Activated naive CD8-positive, alpha-beta T cell (primary cell): ENCODE measurements around the gene CHAT.

ENCODE experiments used
- H3K27ac Mint-ChIP-seq: one replicate; pipeline ENCODE4 v1.8.0; 2021; ENCODE audit warnings: mixed read lengths
- H3K27me3 Mint-ChIP-seq: one replicate; pipeline ENCODE4 v1.8.0; 2021; ENCODE audit warnings: mixed read lengths
- H3K36me3 Mint-ChIP-seq: one replicate; pipeline ENCODE4 v1.8.0; 2021; ENCODE audit warnings: mixed read lengths
- H3K4me1 Mint-ChIP-seq: one replicate; pipeline ENCODE4 v1.8.0; 2021; ENCODE audit warnings: low read depth, mixed read lengths
- H3K4me3 Mint-ChIP-seq: one replicate; pipeline ENCODE4 v1.8.0; 2021; ENCODE audit warnings: mild to moderate bottlenecking, mixed read lengths
- H3K9me3 Mint-ChIP-seq: one replicate; pipeline ENCODE4 v1.8.0; 2021; ENCODE audit warnings: low read depth, mixed read lengths

The CHAT gene

DNA sequence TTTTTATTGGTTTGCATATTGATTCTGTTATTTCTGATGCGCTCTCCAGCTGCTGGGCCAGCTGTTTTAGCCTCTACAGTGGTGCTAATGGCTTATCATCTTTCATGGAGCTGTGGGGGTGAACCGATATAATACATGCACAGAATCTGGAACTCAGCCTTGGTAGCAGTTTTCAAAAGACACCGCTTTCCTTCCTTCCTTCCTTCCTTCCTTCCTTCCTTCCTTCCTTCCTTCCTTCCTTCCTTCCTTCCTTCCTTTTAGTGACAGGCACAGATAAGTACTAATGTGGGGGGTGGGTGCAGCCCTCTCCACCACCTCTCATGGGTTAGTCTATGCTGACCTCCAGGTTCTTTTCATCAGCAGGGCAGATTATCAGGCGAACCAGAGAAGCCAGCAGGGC is 33.7 kb downstream of the CHAT start:
- no peak overlapping the region for H3K4me3 Mint-ChIP-seq
- peaks cover 5% of the 10 kb centered on the region for H3K27me3 Mint-ChIP-seq
- peaks cover 13% of the 10 kb centered on the region for H3K4me1 Mint-ChIP-seq
- H3K36me3 Mint-ChIP-seq = no peaks in the 10 kb centered on the region
- H3K9me3 Mint-ChIP-seq = no peaks in the 10 kb centered on the region
- no peak overlapping the region for H3K27ac Mint-ChIP-seq

DNA sequence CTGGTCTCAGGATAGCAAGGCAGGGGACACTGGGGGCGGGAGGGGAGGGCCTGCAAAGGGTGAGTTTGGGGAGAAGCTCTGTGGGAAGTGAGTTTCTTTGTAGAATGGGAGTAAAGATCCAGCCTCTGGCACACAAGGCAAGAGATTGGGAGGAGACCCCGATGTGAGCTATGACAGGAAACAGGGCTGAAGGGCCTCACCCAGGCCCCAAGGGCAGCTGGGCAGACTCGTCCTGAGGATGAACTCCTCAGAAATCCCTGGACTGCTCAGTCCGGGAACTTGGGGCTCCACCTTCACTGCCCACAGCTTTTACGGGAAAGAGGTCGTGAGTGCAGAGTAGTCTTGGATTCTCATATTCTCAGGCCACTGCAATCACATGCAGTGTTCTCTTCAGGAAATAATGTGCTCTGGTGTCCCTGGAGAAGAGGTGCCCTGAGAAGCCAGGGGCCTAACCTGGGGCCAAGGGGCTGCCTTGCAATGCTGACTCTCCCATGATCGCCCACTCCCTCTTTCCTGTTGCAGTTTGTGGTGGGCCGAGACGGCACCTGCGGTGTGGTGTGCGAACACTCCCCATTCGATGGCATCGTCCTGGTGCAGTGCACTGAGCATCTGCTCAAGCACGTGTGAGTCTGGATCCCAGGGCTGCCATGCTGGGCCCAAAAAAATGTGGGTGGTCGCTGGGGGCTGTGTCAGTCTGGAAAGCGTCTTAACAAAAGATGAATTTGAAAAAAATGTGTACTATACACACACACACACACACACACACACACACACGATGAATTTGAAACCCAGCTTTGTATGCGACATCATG is 34.4 kb downstream of the CHAT start:
- Mint-ChIP-seq H3K4me3 (no peak overlapping the region), H3K27ac (no peak overlapping the region), H3K4me1 (peaks cover 13% of the 10 kb centered on the region), H3K27me3 (peaks cover 3% of the 10 kb centered on the region), H3K36me3 (no peaks in the 10 kb centered on the region), H3K9me3 (no peaks in the 10 kb centered on the region)

DNA sequence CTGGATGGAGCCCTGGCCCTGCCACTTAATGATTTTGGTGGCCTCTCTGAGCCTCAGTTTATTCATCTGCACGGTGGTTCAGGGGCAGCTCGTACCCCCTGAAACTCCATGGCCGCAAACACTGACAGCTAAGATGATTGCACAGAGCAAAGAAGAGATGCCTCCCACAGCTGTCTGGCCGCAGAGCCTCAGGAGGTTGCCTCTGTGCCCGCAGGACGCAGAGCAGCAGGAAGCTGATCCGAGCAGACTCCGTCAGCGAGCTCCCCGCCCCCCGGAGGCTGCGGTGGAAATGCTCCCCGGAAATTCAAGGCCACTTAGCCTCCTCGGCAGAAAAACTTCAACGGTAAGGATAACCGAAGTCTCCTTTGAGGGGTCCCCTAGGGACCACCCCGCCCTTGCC is 35.5 kb downstream of the CHAT start:
- H3K9me3 Mint-ChIP-seq = no peaks in the 10 kb centered on the region
- no peaks in the 10 kb centered on the region for H3K36me3 Mint-ChIP-seq
- no peaks in the 10 kb centered on the region for H3K27me3 Mint-ChIP-seq
- peaks cover 13% of the 10 kb centered on the region for H3K4me1 Mint-ChIP-seq
- no peak overlapping the region for H3K4me3 Mint-ChIP-seq
- H3K27ac Mint-ChIP-seq = no peak overlapping the region

DNA sequence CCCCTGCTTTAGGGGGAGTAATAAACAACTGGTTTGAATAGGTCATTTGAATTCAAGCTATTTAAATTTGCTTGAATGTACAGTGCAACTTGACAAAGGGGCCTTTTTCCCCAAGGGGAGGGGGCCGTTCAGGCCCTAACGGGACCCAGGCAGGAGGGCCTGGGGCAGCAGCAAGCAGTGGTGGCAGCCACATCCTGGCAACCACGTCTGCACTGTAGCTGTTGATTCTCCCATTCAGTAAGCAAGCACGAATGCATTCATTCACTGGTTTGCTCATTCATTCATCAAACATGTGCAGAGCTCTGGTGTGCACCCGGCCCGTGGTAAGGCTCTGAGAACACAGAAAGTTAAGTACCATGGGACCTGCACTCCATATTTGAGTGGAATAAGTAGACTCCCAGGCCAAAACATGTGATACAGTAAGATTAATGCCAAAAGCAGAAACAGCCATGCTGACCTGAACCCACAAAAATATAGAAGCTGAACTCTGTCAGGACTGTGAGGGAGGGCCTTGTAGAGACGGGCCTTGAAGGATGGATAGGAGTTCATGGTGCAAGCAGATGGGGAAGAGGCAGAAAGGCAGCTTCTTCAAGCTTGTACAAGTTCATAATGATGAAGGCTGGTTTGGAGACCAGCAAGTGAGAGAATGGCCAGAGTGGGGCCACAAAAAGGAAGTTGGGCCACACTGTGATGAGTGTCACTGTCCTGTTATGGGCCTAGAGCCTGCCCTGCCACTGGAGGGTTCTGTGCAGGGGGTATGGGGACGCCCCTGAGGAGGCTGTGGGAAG is 36.3 kb downstream of the CHAT start:
- Mint-ChIP-seq H3K4me1 (peaks cover 13% of the 10 kb centered on the region), H3K4me3 (no peak overlapping the region), H3K36me3 (no peaks in the 10 kb centered on the region), H3K27me3 (no peaks in the 10 kb centered on the region), H3K27ac (no peak overlapping the region), H3K9me3 (no peaks in the 10 kb centered on the region)

DNA sequence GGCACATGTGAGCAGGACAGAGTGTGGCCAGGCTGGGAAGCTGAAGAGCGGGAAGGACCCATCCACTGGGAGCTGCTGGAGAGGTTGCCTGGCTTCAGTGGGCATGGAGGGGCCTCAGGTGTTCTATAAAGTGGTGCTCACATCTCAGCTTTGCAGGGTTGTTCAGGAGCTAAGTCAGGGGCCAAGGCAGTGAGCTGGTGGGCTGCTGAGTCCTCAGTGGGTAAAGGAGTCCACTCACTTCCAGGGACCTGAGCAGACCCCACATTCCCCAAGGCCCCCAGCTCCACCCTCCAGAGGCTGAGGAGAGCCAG is 36.8 kb downstream of the CHAT start:
- H3K4me3 Mint-ChIP-seq = no peak overlapping the region
- peaks cover 2% of the 10 kb centered on the region for H3K27me3 Mint-ChIP-seq

DNA sequence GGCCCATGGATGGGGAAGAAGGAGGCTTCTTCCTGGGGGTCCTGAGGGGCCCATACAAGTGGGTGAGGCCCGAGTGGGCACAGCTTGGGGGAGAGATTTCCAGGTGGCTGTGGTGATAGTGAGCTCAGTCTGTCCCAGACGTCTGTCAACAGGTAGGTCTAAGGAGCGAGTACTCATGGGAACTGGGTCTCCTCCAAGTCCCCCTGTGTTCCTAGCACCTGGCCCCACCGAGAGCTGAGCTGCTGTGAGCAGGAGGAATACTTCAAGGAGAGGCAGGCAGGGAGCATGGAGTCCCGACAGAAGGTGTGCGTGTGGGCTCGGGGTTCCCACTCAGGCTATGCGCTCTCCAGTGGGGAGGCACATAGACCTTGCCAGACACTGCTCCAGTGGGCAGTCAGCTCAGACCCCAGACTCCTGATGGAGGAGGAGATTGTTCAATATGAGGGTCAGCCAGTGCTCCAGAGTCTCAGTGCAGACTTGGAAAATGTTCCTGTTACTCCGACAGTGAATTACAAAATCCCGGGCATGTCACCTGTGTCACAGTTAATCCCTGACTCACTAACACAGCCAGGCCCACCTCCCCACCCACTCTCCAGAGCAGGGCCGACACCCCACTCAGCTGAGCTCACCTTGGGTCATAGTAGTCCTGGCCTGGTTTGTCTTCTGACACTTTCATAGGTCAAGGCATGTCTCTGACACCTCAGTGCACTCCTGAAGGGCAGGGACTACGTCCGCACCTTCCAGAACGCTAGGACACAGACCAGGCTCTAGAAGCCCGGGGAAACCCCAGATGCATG is 37.4 kb downstream of the CHAT start:
- Mint-ChIP-seq H3K9me3 (no peaks in the 10 kb centered on the region), H3K4me3 (no peak overlapping the region), H3K4me1 (peaks cover 13% of the 10 kb centered on the region), H3K27ac (no peak overlapping the region), H3K27me3 (peaks cover 2% of the 10 kb centered on the region), H3K36me3 (no peaks in the 10 kb centered on the region)

More for the DNA sequence above, 36.8 kb downstream of the CHAT start:
- Mint-ChIP-seq H3K27ac (no peak overlapping the region), H3K4me1 (peaks cover 13% of the 10 kb centered on the region), H3K36me3 (no peaks in the 10 kb centered on the region), H3K9me3 (no peaks in the 10 kb centered on the region)

DNA sequence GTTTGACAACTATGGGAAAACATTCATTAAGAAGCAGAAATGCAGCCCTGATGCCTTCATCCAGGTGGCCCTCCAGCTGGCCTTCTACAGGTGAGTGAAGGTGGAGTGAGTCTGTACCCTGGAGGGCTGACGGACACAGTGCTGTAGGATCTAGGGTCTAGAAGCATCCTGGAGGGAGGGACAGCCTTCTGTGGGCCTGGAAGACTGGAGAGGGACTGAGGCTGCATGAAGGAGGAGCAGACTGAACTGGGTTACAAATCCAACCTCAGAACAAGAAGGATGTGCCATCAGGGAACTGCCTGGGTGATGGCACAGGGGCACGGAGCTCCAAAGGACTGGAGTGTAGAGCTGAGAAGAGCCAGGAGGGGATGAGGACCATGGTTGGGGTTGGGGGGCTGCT is 38.1 kb downstream of the CHAT start:
- Mint-ChIP-seq H3K4me3 (no peak overlapping the region), H3K4me1 (peaks cover 13% of the 10 kb centered on the region), H3K9me3 (no peaks in the 10 kb centered on the region), H3K36me3 (no peaks in the 10 kb centered on the region), H3K27me3 (peaks cover 7% of the 10 kb centered on the region), H3K27ac (no peak overlapping the region)

DNA sequence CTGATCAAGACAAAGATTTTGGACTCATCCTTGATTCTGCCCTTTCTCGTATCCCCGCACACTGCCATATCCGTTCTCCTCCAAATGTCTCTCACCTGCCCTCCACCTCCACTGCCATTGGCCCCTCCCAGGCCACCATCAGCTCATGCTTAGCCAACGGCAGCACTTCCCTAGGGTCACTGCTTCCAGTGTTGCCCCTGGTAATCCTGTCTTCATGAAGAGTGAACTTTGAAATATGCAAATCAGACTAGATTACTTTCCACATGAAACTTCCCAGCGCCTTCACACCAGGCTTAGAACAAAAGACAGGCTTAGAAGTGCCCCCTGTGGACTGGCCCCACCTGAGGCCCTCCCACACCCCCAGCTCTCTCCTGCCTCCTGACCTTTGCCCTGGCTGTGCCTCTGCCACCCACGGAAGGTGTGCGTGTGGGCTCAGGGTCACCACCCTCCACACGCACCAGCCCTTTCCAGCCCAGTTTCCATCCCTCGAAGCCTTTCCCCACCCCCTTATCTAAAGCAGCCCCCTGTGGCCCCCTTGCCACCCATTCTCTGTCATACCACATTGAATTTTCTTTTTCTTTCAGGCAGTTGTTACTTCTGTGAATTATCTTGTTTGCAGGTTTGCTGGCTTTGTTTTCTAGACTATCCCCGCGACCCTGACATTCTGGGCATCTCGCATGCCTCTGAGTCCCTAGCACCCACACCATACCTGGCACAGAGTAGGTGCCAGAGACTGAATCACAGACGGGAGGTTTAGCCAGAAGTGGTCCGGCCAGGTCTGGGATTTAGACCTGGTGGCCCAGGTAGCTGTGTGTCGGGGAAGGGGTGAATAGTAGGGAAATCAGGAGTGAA is 38.8 kb downstream of the CHAT start:
- Mint-ChIP-seq H3K36me3 (no peaks in the 10 kb centered on the region), H3K27ac (no peak overlapping the region), H3K4me3 (no peak overlapping the region), H3K9me3 (no peaks in the 10 kb centered on the region), H3K4me1 (peaks cover 13% of the 10 kb centered on the region), H3K27me3 (peaks cover 7% of the 10 kb centered on the region)

DNA sequence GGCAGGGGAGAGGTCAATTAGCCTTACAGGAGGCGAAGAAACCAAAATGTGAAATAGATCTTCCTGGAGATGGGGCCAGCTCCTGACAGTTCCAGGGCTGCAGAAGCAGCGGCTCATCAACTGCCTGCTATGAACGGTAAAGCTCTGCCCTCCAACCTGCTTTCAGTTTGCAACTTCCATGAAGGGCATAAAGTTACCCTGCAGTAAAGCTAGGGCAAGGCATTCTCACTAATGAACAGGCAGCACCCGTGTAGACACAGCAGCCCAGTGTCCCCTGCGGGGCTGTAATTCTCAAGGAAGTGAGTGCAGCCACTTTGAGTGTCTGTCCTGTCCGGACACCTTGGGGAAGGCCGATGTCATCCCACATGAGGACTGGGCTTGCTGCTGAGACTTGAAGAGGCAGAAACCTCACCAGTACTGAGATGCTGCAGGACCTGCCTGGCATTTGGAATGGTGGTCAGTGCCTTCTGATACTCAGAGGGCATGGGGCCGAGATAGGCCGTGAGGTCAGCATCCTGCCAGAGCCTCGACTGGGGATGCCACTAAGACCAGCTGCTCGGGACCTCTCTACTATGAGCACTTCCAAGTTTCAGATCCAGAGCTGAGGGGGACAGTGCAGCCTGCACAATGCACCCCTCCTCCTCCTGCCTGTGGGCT is 39.6 kb downstream of the CHAT start:
- H3K4me3 Mint-ChIP-seq = no peak overlapping the region
- peaks cover 13% of the 10 kb centered on the region for H3K4me1 Mint-ChIP-seq
- peaks cover 7% of the 10 kb centered on the region for H3K27me3 Mint-ChIP-seq
- H3K9me3 Mint-ChIP-seq = no peaks in the 10 kb centered on the region
- H3K27ac Mint-ChIP-seq = no peak overlapping the region
- H3K36me3 Mint-ChIP-seq = no peaks in the 10 kb centered on the region

DNA sequence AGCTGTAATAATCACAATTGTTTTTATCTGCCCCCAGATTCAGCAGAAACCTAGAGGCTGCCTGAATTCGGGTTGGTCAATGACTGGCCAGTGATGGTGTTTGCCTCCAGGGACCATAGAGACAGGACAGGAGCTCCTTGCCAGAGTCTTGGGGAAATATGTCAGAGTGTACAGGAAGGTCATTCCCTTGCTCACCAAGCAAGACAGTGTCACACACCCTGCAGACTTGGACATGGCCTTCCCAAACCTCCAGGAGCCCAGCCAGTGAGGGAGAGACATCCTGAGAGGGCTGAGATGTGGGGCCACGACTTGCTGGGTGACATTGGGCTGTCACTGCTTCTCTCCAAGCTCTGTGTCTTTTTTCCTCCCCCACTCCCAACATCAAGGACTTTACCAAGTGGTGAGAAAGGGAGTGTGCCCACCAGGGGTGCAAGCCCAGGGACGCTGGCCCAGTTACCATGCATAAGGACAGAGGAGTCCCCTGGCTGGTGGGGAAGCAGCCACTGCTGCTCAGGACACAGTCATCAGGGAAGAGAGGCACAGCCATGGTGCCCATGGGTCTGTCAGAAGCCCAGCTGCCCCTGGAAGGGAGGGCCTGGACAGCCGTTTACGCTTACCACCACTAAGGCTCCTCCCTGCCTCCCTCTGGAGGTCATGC is 40.3 kb downstream of the CHAT start:
- peaks cover 7% of the 10 kb centered on the region for H3K27me3 Mint-ChIP-seq
- H3K4me3 Mint-ChIP-seq = no peak overlapping the region
- H3K27ac Mint-ChIP-seq = no peak overlapping the region
- no peaks in the 10 kb centered on the region for H3K36me3 Mint-ChIP-seq
- peaks cover 4% of the 10 kb centered on the region for H3K9me3 Mint-ChIP-seq
- peaks cover 8% of the 10 kb centered on the region for H3K4me1 Mint-ChIP-seq

DNA sequence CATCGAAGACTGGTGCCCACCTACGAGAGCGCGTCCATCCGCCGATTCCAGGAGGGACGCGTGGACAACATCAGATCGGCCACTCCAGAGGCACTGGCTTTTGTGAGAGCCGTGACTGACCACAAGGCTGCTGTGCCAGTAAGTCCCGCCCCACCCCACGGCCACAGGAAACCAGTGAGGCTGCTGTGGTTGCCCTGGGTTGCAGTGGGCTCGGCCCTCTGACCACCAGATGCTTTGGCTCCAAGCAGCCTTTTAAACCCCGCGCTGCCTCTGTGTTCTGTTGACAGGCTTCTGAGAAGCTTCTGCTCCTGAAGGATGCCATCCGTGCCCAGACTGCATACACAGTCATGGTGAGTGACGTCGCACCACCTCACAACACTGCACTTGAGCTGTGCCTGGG is 41.3 kb downstream of the CHAT start:
- Mint-ChIP-seq H3K27me3 (peaks cover 7% of the 10 kb centered on the region), H3K27ac (no peak overlapping the region), H3K4me3 (no peak overlapping the region), H3K36me3 (no peaks in the 10 kb centered on the region), H3K4me1 (peaks cover 1% of the 10 kb centered on the region), H3K9me3 (peaks cover 7% of the 10 kb centered on the region)

DNA sequence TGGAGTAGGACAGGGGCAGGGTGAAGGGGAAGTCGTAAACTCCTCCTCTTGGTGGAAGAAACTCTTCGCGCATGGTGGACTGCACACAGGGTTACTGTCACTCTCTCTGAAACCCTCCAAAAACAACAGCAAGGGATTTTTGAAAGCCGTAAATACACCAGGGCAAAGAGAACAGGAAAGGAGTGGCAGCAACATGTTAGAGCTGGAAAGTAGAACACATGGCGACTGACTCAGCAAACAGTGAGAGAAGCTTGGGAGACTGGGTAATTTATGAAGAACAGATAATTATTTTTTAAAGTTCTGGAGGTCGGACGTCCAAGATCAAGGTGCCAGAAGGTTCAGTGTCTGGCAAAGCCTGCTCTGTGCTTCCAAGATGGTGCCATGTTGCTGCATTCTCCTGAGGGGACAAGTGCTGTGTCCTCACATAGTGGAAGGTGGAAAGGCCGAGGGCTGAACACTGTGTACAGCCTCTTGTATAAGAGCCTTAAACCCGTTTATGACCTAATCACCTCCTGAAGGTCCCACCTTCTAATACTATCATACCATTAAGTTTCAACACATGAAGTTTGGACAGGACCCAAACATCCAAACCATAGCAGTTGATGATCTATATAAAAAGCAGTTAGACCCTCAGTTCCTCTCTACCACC is 43.1 kb downstream of the CHAT start:
- peaks cover 7% of the 10 kb centered on the region for H3K9me3 Mint-ChIP-seq
- H3K36me3 Mint-ChIP-seq = no peaks in the 10 kb centered on the region
- H3K4me3 Mint-ChIP-seq = no peak overlapping the region
- peaks cover 7% of the 10 kb centered on the region for H3K27me3 Mint-ChIP-seq
- no peaks in the 10 kb centered on the region for H3K4me1 Mint-ChIP-seq
- no peak overlapping the region for H3K27ac Mint-ChIP-seq

DNA sequence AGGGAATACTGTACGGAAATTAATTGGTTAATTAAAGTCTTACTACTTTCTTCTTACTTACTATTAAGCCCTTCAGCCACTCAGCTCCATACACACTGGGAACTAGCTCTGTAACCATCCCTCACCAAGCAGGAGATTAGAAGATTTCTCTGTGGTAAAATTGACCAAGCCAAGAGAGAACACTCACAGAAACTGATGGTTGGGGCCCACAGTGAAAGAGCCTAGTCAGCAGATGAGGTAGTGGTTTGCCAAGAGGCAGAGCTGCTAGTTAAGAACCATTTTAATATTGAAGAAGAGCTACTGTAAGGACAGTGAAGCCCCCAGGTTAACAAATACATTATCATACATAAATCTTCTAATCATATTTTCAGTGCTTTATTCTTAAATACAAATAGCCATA is 43.8 kb downstream of the CHAT start:
- H3K36me3 Mint-ChIP-seq = no peaks in the 10 kb centered on the region
- H3K4me3 Mint-ChIP-seq = no peak overlapping the region
- no peaks in the 10 kb centered on the region for H3K4me1 Mint-ChIP-seq
- H3K9me3 Mint-ChIP-seq = peaks cover 7% of the 10 kb centered on the region
- H3K27ac Mint-ChIP-seq = no peak overlapping the region
- peaks cover 7% of the 10 kb centered on the region for H3K27me3 Mint-ChIP-seq
